ENCODE data around the gene CHST6. TPM values are rescaled to one million over a fixed set of nuclear protein-coding genes. Genes with fewer than 3 reads are reported as not detected.
"Not testable (repeated sequence)": the region's sequence is repeated elsewhere in the genome, so short reads cannot be mapped to it uniquely, and the experiment has no call there.

Gene CHST6
- total RNA-seq, 2 experiments from 2014 or later = 0.05 TPM; not detected in 1

GRCh38 chr16:75461575-75461974, 33.7 kb downstream of the CHST6 start:
- CTCF ChIA-PET = no interaction called here
- peaks cover 46% of the 10 kb centered on the region for H3K4me1 Mint-ChIP-seq

GRCh38 chr16:75460446-75460845, 34.8 kb downstream of the CHST6 start:
- no peaks in the 10 kb centered on the region for H3K9me3 Mint-ChIP-seq (ENCODE audit: low read depth)
- ATAC-seq (no peak), DNase-seq (no peak)
- H3K4me1 Mint-ChIP-seq = peaks cover 44% of the 10 kb centered on the region
- H3K27me3 Mint-ChIP-seq = no peaks in the 10 kb centered on the region
- peak overlapping the region; percentile 6 for H3K27ac Mint-ChIP-seq
- peaks cover 18% of the 10 kb centered on the region for H3K36me3 Mint-ChIP-seq
- CTCF ChIA-PET = no interaction called here
- no peak overlapping the region for H3K4me3 Mint-ChIP-seq

More at GRCh38 chr16:75461575-75461974, 33.7 kb downstream of the CHST6 start:
- Mint-ChIP-seq H3K27me3 (no peaks in the 10 kb centered on the region), H3K4me3 (no peak overlapping the region), H3K36me3 (peaks cover 18% of the 10 kb centered on the region), H3K9me3 (ENCODE audit: low read depth) (no peaks in the 10 kb centered on the region), H3K27ac (no peak overlapping the region)
- DNase-seq = no peak
- ATAC-seq = no peak

GRCh38 chr16:75459691-75460090, 35.5 kb downstream of the CHST6 start:
- H3K9me3 Mint-ChIP-seq (ENCODE audit: low read depth) = no peaks in the 10 kb centered on the region
- no peak for DNase-seq
- H3K4me1 Mint-ChIP-seq = peaks cover 39% of the 10 kb centered on the region
- peaks cover 18% of the 10 kb centered on the region for H3K36me3 Mint-ChIP-seq
- ATAC-seq = no peak
- H3K27ac Mint-ChIP-seq = no peak overlapping the region
- CTCF ChIA-PET = no interaction called here
- no peaks in the 10 kb centered on the region for H3K27me3 Mint-ChIP-seq
- H3K4me3 Mint-ChIP-seq = no peak overlapping the region

GRCh38 chr16:75458439-75458838, 36.8 kb downstream of the CHST6 start:
- CTCF ChIA-PET = interaction anchor here (1.2 to 1.3 kb wide), 2 partner anchors 25 to 58 kb away, joined by 3 to 4 read pairs; partner anchors contain the start of gene CFDP1
- no peak overlapping the region for H3K27ac Mint-ChIP-seq

DNA sequence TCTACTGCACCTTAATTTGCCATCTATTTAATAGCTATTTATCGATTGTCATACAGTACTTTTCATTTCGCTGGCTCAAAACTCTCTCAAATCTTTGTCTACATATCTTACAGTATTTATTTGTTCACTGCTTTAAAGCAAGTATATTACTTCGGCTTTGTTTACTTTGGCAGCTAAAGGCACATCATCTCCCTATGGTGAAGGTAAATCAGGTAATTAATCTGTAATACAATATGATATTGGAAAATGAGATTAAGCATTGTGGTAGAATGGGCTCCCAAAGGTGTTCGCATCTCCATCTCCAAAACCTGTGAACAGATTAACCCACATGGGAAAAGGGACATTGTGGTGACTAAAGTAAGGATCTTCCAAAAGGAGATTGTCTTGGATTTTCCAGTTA, 37.2 kb downstream of the CHST6 start:
- Mint-ChIP-seq H3K27me3 (no peaks in the 10 kb centered on the region), H3K9me3 (ENCODE audit: low read depth) (no peaks in the 10 kb centered on the region), H3K36me3 (peaks cover 17% of the 10 kb centered on the region), H3K27ac (no peak overlapping the region), H3K4me1 (peaks cover 34% of the 10 kb centered on the region), H3K4me3 (no peak overlapping the region)
- CTCF ChIA-PET = interaction anchor here (1.2 to 1.3 kb wide), 2 partner anchors 25 to 59 kb away, joined by 3 to 4 read pairs; partner anchors contain the start of gene CFDP1
- DNase-seq (no peak), ATAC-seq (no peak)

More at GRCh38 chr16:75458439-75458838, 36.8 kb downstream of the CHST6 start:
- no peaks in the 10 kb centered on the region for H3K27me3 Mint-ChIP-seq
- ATAC-seq (no peak), DNase-seq (no peak)
- H3K9me3 Mint-ChIP-seq (ENCODE audit: low read depth) = no peaks in the 10 kb centered on the region
- peaks cover 35% of the 10 kb centered on the region for H3K4me1 Mint-ChIP-seq
- H3K36me3 Mint-ChIP-seq = peaks cover 18% of the 10 kb centered on the region
- no peak overlapping the region for H3K4me3 Mint-ChIP-seq

DNA sequence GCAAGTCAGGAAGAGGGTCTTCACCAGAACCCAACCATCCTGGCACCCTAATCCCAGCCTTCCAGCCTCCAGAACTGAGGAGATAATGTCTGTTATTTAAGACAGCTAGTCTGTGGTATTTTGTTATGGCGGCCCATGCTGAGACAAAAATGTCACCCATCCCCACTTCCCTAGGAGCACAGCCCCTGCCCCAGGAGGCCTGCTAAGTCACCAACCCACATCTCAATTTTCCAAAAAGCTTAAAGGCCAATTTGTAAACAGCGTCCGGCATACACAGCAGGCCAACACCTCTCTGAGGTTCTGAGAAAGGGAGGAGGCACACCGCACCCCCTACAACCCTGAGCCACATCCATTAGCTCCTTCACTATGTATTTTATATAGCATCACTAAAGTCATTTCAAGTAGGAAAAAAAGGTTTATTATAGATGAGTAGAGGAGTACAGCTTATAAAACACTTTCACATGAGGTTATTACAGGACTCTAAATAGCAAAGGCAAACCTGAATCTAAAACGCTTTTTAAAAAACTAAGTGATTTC, 37.7 kb downstream of the CHST6 start:
- Mint-ChIP-seq H3K27me3 (no peaks in the 10 kb centered on the region), H3K9me3 (ENCODE audit: low read depth) (no peaks in the 10 kb centered on the region), H3K4me3 (no peak overlapping the region), H3K27ac (no peak overlapping the region), H3K36me3 (peaks cover 15% of the 10 kb centered on the region), H3K4me1 (peaks cover 29% of the 10 kb centered on the region)
- ATAC-seq = no peak
- CTCF ChIA-PET = interaction anchor here (1.2 to 1.3 kb wide), 2 partner anchors 24 to 59 kb away, joined by 3 to 4 read pairs; partner anchors contain the start of gene CFDP1
- DNase-seq = no peak

DNA sequence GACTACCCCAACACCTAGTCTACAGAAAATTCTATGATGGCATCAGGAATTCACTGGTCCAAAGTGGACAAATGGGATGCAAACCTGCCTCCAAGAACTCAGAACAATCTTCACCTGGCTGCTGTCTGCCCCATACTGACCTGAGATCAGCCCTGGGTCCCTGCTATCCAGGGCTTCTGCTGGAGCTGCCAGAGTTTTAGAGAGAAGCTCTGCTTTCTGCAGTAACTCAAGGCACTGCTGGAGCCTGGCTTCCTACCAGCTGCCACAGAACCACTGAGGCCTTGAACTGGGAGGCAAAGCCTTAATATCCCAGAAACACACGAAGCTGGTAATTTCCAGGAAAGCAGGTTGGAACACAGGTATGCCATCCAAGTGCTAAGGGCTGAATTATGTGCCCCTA, 38.3 kb downstream of the CHST6 start:
- no peaks in the 10 kb centered on the region for H3K27me3 Mint-ChIP-seq
- H3K27ac Mint-ChIP-seq = no peak overlapping the region
- CTCF ChIA-PET = interaction anchor here (1.2 to 1.9 kb wide), 3 partner anchors 8 to 60 kb away, joined by 3 to 9 read pairs (median 4); partner anchors contain the start of genes CFDP1 and TMEM170A
- no peak overlapping the region for H3K4me3 Mint-ChIP-seq
- ATAC-seq (no peak), DNase-seq (no peak)
- peaks cover 23% of the 10 kb centered on the region for H3K4me1 Mint-ChIP-seq
- peaks cover 14% of the 10 kb centered on the region for H3K36me3 Mint-ChIP-seq
- no peaks in the 10 kb centered on the region for H3K9me3 Mint-ChIP-seq (ENCODE audit: low read depth)

- CTCF ChIA-PET = interaction anchor here (1.0 to 1.9 kb wide), 3 partner anchors 9 to 60 kb away, joined by 3 to 9 read pairs (median 3); partner anchors contain the start of gene TMEM170A
- H3K9me3 Mint-ChIP-seq (ENCODE audit: low read depth); H3K27me3 Mint-ChIP-seq; ATAC-seq; H3K27ac Mint-ChIP-seq; DNase-seq; H3K4me3 Mint-ChIP-seq: not testable (repeated sequence)
- Mint-ChIP-seq H3K36me3 (peaks cover 14% of the 10 kb centered on the region), H3K4me1 (peaks cover 19% of the 10 kb centered on the region)
Observed at GRCh38 chr16:75456486-75456885, 38.8 kb downstream of the CHST6 start.

GRCh38 chr16:75455677-75456076, 39.6 kb downstream of the CHST6 start:
- Mint-ChIP-seq H3K27ac (no peak overlapping the region), H3K27me3 (no peaks in the 10 kb centered on the region), H3K36me3 (peaks cover 16% of the 10 kb centered on the region), H3K9me3 (ENCODE audit: low read depth) (no peaks in the 10 kb centered on the region), H3K4me1 (peaks cover 10% of the 10 kb centered on the region), H3K4me3 (no peak overlapping the region)
- CTCF ChIA-PET = interaction anchor here (1.0 to 1.9 kb wide), 3 partner anchors 9 to 61 kb away, joined by 3 to 9 read pairs (median 3); partner anchors contain the start of gene TMEM170A
- DNase-seq (no peak), ATAC-seq (no peak)

GRCh38 chr16:75452464-75453190, 42.6 kb downstream of the CHST6 start:
- Mint-ChIP-seq H3K4me1 (peaks cover 2% of the 10 kb centered on the region), H3K27me3 (no peaks in the 10 kb centered on the region), H3K36me3 (peaks cover 18% of the 10 kb centered on the region), H3K4me3 (no peak overlapping the region), H3K27ac (no peak overlapping the region), H3K9me3 (ENCODE audit: low read depth) (no peaks in the 10 kb centered on the region)
- CTCF ChIA-PET = interaction anchor here (1.0 to 1.8 kb wide), 3 partner anchors 13 to 98 kb away, joined by 3 to 6 read pairs (median 3); partner anchors contain the start of gene CFDP1
- ATAC-seq = no peak
- DNase-seq = no peak

GRCh38 chr16:75446416-75446815, 48.8 kb downstream of the CHST6 start:
- DNase-seq (no peak), ATAC-seq (no peak)
- no peaks in the 10 kb centered on the region for H3K4me1 Mint-ChIP-seq
- H3K9me3 Mint-ChIP-seq (ENCODE audit: low read depth) = no peaks in the 10 kb centered on the region
- CTCF ChIA-PET = interaction anchor here (0.9 to 1.5 kb wide), 4 partner anchors 10 to 341 kb away, joined by 3 to 5 read pairs (median 3); no protein-coding TSS in a partner anchor
- no peaks in the 10 kb centered on the region for H3K27me3 Mint-ChIP-seq
- peaks cover 16% of the 10 kb centered on the region for H3K36me3 Mint-ChIP-seq
- no peak overlapping the region for H3K4me3 Mint-ChIP-seq
- no peak overlapping the region for H3K27ac Mint-ChIP-seq

- no peak overlapping the region for H3K4me3 Mint-ChIP-seq
- peaks cover 11% of the 10 kb centered on the region for H3K36me3 Mint-ChIP-seq
- no peak overlapping the region for H3K27ac Mint-ChIP-seq
- no peaks in the 10 kb centered on the region for H3K27me3 Mint-ChIP-seq
- CTCF ChIA-PET = interaction anchor here (1.0 to 1.9 kb wide), 4 partner anchors 12 to 340 kb away, joined by 3 to 9 read pairs (median 4); partner anchors contain the start of genes CFDP1 and TMEM170A
- no peaks in the 10 kb centered on the region for H3K9me3 Mint-ChIP-seq (ENCODE audit: low read depth)
- no peaks in the 10 kb centered on the region for H3K4me1 Mint-ChIP-seq
- DNase-seq (no peak), ATAC-seq (no peak)
Observed at GRCh38 chr16:75445298-75445697, 49.9 kb downstream of the CHST6 start.

DNA sequence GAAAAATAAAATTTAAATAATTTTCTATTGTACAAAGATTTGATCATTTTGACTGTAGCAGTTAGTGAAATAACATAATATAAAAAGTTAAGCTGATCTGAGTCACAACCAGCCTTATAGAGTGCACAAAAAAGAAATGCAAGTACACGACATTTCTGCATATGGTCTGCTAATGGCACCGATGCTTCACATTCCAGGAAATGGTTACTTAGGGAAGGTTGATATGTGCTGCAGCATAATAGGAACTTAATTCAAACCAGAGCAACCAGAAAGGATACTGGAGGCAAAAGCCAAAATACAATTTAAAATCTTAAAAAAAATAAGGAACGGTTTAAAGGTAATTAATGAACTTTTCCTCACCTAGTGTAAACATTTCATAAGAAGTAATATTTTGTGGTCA, 51.9 kb downstream of the CHST6 start:
- CTCF ChIA-PET = interaction anchor here (1.9 kb wide), 1 partner anchor 10 kb away, joined by 5 read pairs; the partner anchor contains the start of gene CFDP1
- ATAC-seq = no peak
- no peak overlapping the region for H3K27ac Mint-ChIP-seq
- peaks cover 8% of the 10 kb centered on the region for H3K36me3 Mint-ChIP-seq
- no peaks in the 10 kb centered on the region for H3K9me3 Mint-ChIP-seq (ENCODE audit: low read depth)
- H3K4me3 Mint-ChIP-seq = no peak overlapping the region
- H3K27me3 Mint-ChIP-seq = no peaks in the 10 kb centered on the region
- no peaks in the 10 kb centered on the region for H3K4me1 Mint-ChIP-seq
- DNase-seq = no peak
